Measurements from ENCODE around the gene PERM1. TPM values are rescaled to one million over a fixed set of nuclear protein-coding genes. Genes with fewer than 3 reads are reported as not detected.
A peak's percentile ranks its signal among the peaks of the same experiment; 100 is the strongest.

PERM1 gene
- total and polyA plus RNA-seq, 2 of the 13 experiments (the other 11 are each of a cell fraction or from before 2014, with no cell fraction given) = 0.04 to 0.29 TPM

DNA sequence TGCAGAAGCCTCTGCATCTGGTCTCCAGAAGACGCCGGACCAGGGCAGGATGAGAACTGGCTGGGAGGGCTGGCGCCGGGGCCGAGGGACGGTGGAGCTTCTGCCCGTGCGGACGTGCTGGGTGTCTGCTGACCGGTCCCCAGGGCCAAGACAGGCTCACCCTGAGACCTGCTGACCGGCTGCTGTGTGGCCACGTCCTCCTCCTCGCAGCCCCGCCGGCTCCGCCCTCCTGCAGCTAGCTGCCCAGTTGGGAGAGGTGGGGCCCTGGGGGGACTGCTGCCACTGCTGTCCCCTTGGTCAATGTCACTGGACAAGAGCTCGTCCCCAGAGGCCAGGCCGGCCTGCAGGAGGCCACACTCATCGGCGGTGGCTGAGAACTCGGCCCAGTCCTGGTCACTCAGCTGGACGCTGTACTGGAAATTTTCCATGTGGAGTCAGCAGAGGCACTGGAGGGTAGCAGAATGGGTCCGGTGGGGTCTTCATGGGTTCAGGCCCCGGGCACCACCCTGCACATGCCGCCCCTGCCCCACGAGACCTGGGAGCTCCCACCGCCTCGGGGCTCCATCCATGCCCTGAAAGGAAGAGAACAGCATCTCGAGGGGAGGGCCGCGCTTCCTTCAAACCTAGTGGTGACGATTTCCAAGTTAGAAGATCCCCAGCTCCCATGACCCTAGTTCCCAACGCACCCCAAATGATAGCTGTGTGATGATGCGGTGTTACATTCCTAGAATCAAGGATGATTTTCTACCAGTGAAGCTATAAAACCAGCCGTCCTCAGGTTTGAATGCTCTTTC, 1.1 kb downstream of the PERM1 start (continued):
- no peak for TF ChIP-seq ZNF646 (CRISPR knock-in tag; IDR thresholded peaks at IDR 0.05)
- TF ChIP-seq FOXK2 (IDR thresholded peaks at IDR 0.05) = no peak
- TF ChIP-seq SP5 (CRISPR knock-in tag; IDR thresholded peaks at IDR 0.05; ENCODE audit: borderline replicate concordance, low read depth) = peak; percentile 73
- TF ChIP-seq MED1 (CRISPR knock-in tag; IDR thresholded peaks at IDR 0.05) = peak; percentile 53
- TF ChIP-seq ELF3 (CRISPR knock-in tag; IDR thresholded peaks at IDR 0.05) = no peak
- 0 out of 2 replicates have a peak, but pooled peaks have one; percentile 11 for TF ChIP-seq SOX5 (CRISPR knock-in tag; IDR thresholded peaks at IDR 0.05; ENCODE audit: borderline replicate concordance)
- TF ChIP-seq, protein P1, sequence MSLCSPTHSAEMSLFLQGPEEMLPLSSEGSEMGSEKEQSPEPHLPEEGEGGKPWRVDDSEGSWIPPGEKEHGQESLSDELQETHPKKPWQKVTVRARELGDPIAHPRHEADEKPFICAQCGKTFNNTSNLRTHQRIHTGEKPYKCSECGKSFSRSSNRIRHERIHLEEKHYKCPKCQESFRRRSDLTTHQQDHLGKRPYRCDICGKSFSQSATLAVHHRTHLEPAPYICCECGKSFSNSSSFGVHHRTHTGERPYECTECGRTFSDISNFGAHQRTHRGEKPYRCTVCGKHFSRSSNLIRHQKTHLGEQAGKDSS (CRISPR knock-in tag; IDR thresholded peaks at IDR 0.05; ENCODE audit: borderline replicate concordance, low read depth) = peak; percentile 70; the same call in 1 of the 2 replicates
- TF ChIP-seq ZBTB7A (CRISPR knock-in tag; IDR thresholded peaks at IDR 0.05) = no peak
- 0 out of 2 replicates have a peak, but pooled peaks have one; percentile 16 for TF ChIP-seq ZNF546 (CRISPR knock-in tag; conservative IDR thresholded peaks at IDR 0.05)
- TF ChIP-seq PTBP1 (IDR thresholded peaks at IDR 0.05; ENCODE audit: low read depth, low read length, poor library complexity, severe bottlenecking) = no peak
- peak; percentile 82 for TF ChIP-seq ZNF687 (CRISPR knock-in tag; IDR thresholded peaks at IDR 0.05)
- no peak for TF ChIP-seq REXO4 (CRISPR knock-in tag; IDR thresholded peaks at IDR 0.05; ENCODE audit: borderline replicate concordance)
- TF ChIP-seq IRF9 (CRISPR knock-in tag; IDR thresholded peaks at IDR 0.05; ENCODE audit: borderline replicate concordance) = peak; percentile 38; the same call in 1 of the 2 replicates
- no peak for TF ChIP-seq TEAD2 (CRISPR knock-in tag; IDR thresholded peaks at IDR 0.05)
